H9 (cell line): ENCODE data around the gene REC114. TPM values are rescaled to one million over a fixed set of nuclear protein-coding genes. Genes with fewer than 3 reads are reported as not detected.

Experiments
- DNase-seq: peaks from one replicate; pipeline ENCODE4 v3.0.0-alpha.2; 2017
- H2AFZ ChIP-seq: one replicate; pipeline ENCODE4 v1.6.1; 2013; ENCODE audit warnings: mild to moderate bottlenecking, low read length, control low read depth, moderate library complexity
- H2AK5ac ChIP-seq: 2 replicates; pipeline ENCODE4 v1.6.1; 2013; ENCODE audit warnings: low read length, control low read depth, mixed read lengths; ENCODE audit not compliant: insufficient read length
- H2BK120ac ChIP-seq: one replicate; pipeline ENCODE4 v1.6.1; 2013; ENCODE audit warnings: low read depth, mild to moderate bottlenecking, low read length, control low read depth, inconsistent platforms; ENCODE audit not compliant: poor library complexity, severe bottlenecking
- H2BK12ac ChIP-seq: 2 replicates; pipeline ENCODE4 v1.6.1; 2013; ENCODE audit warnings: low read length, control low read depth, mixed read lengths, low read depth; ENCODE audit not compliant: insufficient read length
- H2BK15ac ChIP-seq: 2 replicates; pipeline ENCODE4 v1.6.1; 2013; ENCODE audit warnings: low read depth, low read length, control low read depth
- H2BK20ac ChIP-seq: one replicate; pipeline ENCODE4 v1.6.1; 2013; ENCODE audit warnings: low read depth, mild to moderate bottlenecking, low read length, control low read depth, inconsistent platforms; ENCODE audit not compliant: poor library complexity, severe bottlenecking
- H2BK5ac ChIP-seq: 2 replicates; pipeline ENCODE4 v1.6.1; 2013; ENCODE audit warnings: low read length, control low read depth, mixed read lengths; ENCODE audit not compliant: insufficient read length
- H3K14ac ChIP-seq: 2 replicates; pipeline ENCODE4 v1.6.1; 2013; ENCODE audit warnings: low read length, control low read depth; ENCODE audit not compliant: insufficient read depth
- H3K18ac ChIP-seq: 2 replicates; pipeline ENCODE4 v1.6.1; 2013; ENCODE audit warnings: low read depth, mild to moderate bottlenecking, mixed read lengths, low read length, control low read depth; ENCODE audit not compliant: insufficient read length
- H3K23ac ChIP-seq: 2 replicates; pipeline ENCODE4 v1.6.1; 2013; ENCODE audit warnings: low read length, control low read depth, mixed read lengths, low read depth; ENCODE audit not compliant: insufficient read length
- H3K23me2 ChIP-seq: 2 replicates; pipeline ENCODE4 v1.6.1; 2013; ENCODE audit warnings: low read depth, mild to moderate bottlenecking, mixed read lengths, low read length, control low read depth; ENCODE audit not compliant: insufficient read length, poor library complexity, severe bottlenecking
- H3K27ac ChIP-seq: 2 replicates; pipeline ENCODE4 v1.5.1; 2013; ENCODE audit warnings: low read length, control low read depth, mixed read lengths, low read depth; ENCODE audit not compliant: insufficient read length
- H3K27me3 ChIP-seq: 2 replicates; pipeline ENCODE4 v1.6.1; 2013; ENCODE audit warnings: low read length, control low read depth, inconsistent platforms; ENCODE audit not compliant: insufficient read depth
- H3K4ac ChIP-seq: 2 replicates; pipeline ENCODE4 v1.6.1; 2013; ENCODE audit warnings: low read depth, mild to moderate bottlenecking, control low read depth, inconsistent platforms, low read length, moderate library complexity
- H3K4me1 ChIP-seq: 2 replicates; pipeline ENCODE4 v1.6.1; 2013; ENCODE audit warnings: low read length, control low read depth, inconsistent platforms; ENCODE audit not compliant: insufficient read depth
- H3K4me2 ChIP-seq: 2 replicates; pipeline ENCODE4 v1.6.1; 2013; ENCODE audit warnings: low read length, control low read depth, mixed read lengths; ENCODE audit not compliant: insufficient read length, insufficient read depth
- H3K56ac ChIP-seq: 2 replicates; pipeline ENCODE4 v1.6.1; 2013; ENCODE audit warnings: low read depth, mild to moderate bottlenecking, mixed read lengths, low read length, control low read depth; ENCODE audit not compliant: insufficient read length
- H3K79me1 ChIP-seq: 2 replicates; pipeline ENCODE4 v1.6.1; 2013; ENCODE audit warnings: low read depth, mild to moderate bottlenecking, moderate library complexity, low read length, control low read depth, inconsistent platforms; ENCODE audit not compliant: insufficient read depth, poor library complexity, severe bottlenecking
- H3K79me2 ChIP-seq: 2 replicates; pipeline ENCODE4 v1.6.1; 2013; ENCODE audit warnings: low read length, control low read depth, inconsistent platforms; ENCODE audit not compliant: insufficient read depth
- H3K9ac ChIP-seq: 2 replicates; pipeline ENCODE4 v1.6.1; 2013; ENCODE audit warnings: low read length, control low read depth, mixed read lengths; ENCODE audit not compliant: insufficient read length; ENCODE audit errors: extremely low read depth
- H3K9me3 ChIP-seq: one replicate; pipeline ENCODE4 v1.6.1; 2013; ENCODE audit warnings: low read depth, low read length, inconsistent platforms; ENCODE audit not compliant: control insufficient read depth
- H3T11ph ChIP-seq: one replicate; pipeline ENCODE4 v1.6.1; 2013; ENCODE audit warnings: mild to moderate bottlenecking, low read length, control low read depth, inconsistent platforms
- H4K20me1 ChIP-seq: one replicate; pipeline ENCODE4 v1.6.1; 2013; ENCODE audit not compliant: control insufficient read depth, insufficient read length, insufficient read depth
- H4K5ac ChIP-seq: 2 replicates; pipeline ENCODE4 v1.6.1; 2013; ENCODE audit warnings: low read depth, mild to moderate bottlenecking, mixed read lengths, low read length, control low read depth; ENCODE audit not compliant: insufficient read length
- H4K8ac ChIP-seq: replicated peaks from 2 replicates; pipeline ENCODE4 v1.6.1; 2013; ENCODE audit warnings: low read length, control low read depth, mixed read lengths, low read depth; ENCODE audit not compliant: insufficient read length
- H4K91ac ChIP-seq: 2 replicates; pipeline ENCODE4 v1.6.1; 2013; ENCODE audit warnings: low read depth, mild to moderate bottlenecking, moderate library complexity, mixed read lengths, low read length, control low read depth; ENCODE audit not compliant: insufficient read length
- H3K27ac Mint-ChIP-seq, 3 experiments: 2 replicates in 2 of 3; 3 replicates in 1 of 3; pipeline ENCODE4 v1.8.0; 2020 to 2021; ENCODE audit warnings: mixed read lengths in 3 of 3, mild to moderate bottlenecking in 1 of 3, moderate library complexity in 1 of 3
- H3K27me3 Mint-ChIP-seq: 2 replicates; pipeline ENCODE4 v1.8.0; 2021; ENCODE audit warnings: low read depth, mild to moderate bottlenecking, moderate library complexity, mixed read lengths
- H3K36me3 Mint-ChIP-seq, 3 experiments: 2 replicates in 2 of 3; 3 replicates in 1 of 3; pipeline ENCODE4 v1.8.0; 2020 to 2021; ENCODE audit warnings: low read depth in 3 of 3, mixed read lengths in 3 of 3; ENCODE audit not compliant: insufficient read depth in 1 of 3
- H3K4me1 Mint-ChIP-seq, 2 experiments: 2 replicates each; pipeline ENCODE4 v1.8.0; 2020; ENCODE audit warnings: mixed read lengths in 2 of 2
- H3K4me3 Mint-ChIP-seq, 2 experiments: 2 replicates in 1 of 2; 3 replicates in 1 of 2; pipeline ENCODE4 v1.8.0; 2020 to 2021; ENCODE audit warnings: mild to moderate bottlenecking in 2 of 2, mixed read lengths in 2 of 2, moderate library complexity in 1 of 2
- H3K9me3 Mint-ChIP-seq, 2 experiments: 2 replicates in 1 of 2; 3 replicates in 1 of 2; pipeline ENCODE4 v1.8.0; 2020; ENCODE audit warnings: mild to moderate bottlenecking in 2 of 2, mixed read lengths in 2 of 2, moderate library complexity in 1 of 2
- WGBS: extraction: QIAGEN DNeasy Blood & Tissue Kit; methylation state at CpG from one replicate; pipeline ENCODE4 v1.1.7; 2013; ENCODE audit warnings: missing lambda C conversion rate, low lambda C conversion rate, mixed read lengths; ENCODE audit not compliant: insufficient read length; ENCODE audit errors: extremely low coverage; 5-methylcytosine and 5-hydroxymethylcytosine counted together
- total RNA-seq: library from RNA; stranded (reverse); gene quantifications from 2 replicates; pipeline ENCODE4 v1.2.1, GENCODE V29; 2021
- TF ChIP-seq, protein P1 (sequence below): fragments of 200-600 bp; sonication (generic); conservative IDR thresholded peaks from 3 replicates; pipeline ENCODE4 v1.8.0; 2021; ENCODE audit warnings: antibody characterized with exemption, mild to moderate bottlenecking

Gene REC114
- total RNA-seq, 1 experiment from 2014 or later: not detected

DNA sequence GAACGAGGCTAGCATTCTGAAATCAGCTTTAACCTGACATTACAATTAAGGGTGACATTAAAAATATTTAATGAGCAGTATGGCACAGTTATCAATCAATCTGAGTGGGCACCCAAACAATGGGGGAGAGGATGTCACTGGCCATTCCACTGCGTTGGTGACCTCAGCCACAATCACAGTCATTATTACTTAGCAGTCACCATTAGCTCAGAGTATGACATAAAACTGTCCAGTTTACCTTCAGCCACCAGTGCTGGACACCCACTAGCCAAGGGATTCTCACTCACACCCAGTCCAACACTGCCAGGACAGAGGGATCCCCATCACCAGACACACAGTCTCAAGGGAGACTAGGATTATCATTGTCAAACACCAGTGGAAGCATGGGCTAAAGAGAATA lies 17.5 kb upstream of the REC114 start:
- H3K4me1 Mint-ChIP-seq: peaks cover 5% of the 10 kb centered on the region in 2 experiments; a peak in 3 of 4 replicates
- H3K27me3 ChIP-seq: no peaks in the 10 kb centered on the region
- no peaks in the 10 kb centered on the region; the same call in 1 of the 2 replicates for H3K27me3 Mint-ChIP-seq
- no peaks in the 10 kb centered on the region for H3K9me3 ChIP-seq
- no peaks in the 10 kb centered on the region for H3K9me3 Mint-ChIP-seq
- no peak overlapping the region for H2AK5ac ChIP-seq
- H3K4me3 Mint-ChIP-seq: no peak overlapping the region
- H3K14ac ChIP-seq: no peak overlapping the region
- H2BK12ac ChIP-seq: no peak overlapping the region
- H3K56ac ChIP-seq: no peak overlapping the region
- H4K5ac ChIP-seq: no peak overlapping the region
- no peak overlapping the region for H3K18ac ChIP-seq
- peaks cover 3% of the 10 kb centered on the region; the same call in 1 of the 2 replicates for H3K4me1 ChIP-seq
- H3T11ph ChIP-seq: no peak overlapping the region
- DNase-seq: no peak
- WGBS: no CpG with 5 or more reads among the region's 2 CpGs
- H3K9ac ChIP-seq: no peak overlapping the region
- no peaks in the 10 kb centered on the region for H3K23me2 ChIP-seq
- H2BK15ac ChIP-seq: no peak overlapping the region
- H4K91ac ChIP-seq: no peak overlapping the region
- H3K23ac ChIP-seq: no peak overlapping the region
- TF ChIP-seq, protein P1, sequence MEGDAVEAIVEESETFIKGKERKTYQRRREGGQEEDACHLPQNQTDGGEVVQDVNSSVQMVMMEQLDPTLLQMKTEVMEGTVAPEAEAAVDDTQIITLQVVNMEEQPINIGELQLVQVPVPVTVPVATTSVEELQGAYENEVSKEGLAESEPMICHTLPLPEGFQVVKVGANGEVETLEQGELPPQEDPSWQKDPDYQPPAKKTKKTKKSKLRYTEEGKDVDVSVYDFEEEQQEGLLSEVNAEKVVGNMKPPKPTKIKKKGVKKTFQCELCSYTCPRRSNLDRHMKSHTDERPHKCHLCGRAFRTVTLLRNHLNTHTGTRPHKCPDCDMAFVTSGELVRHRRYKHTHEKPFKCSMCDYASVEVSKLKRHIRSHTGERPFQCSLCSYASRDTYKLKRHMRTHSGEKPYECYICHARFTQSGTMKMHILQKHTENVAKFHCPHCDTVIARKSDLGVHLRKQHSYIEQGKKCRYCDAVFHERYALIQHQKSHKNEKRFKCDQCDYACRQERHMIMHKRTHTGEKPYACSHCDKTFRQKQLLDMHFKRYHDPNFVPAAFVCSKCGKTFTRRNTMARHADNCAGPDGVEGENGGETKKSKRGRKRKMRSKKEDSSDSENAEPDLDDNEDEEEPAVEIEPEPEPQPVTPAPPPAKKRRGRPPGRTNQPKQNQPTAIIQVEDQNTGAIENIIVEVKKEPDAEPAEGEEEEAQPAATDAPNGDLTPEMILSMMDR: no peak
- no peak overlapping the region for H2BK120ac ChIP-seq
- no peaks in the 10 kb centered on the region for H3K79me2 ChIP-seq
- no peak overlapping the region for H2AFZ ChIP-seq
- H3K4me2 ChIP-seq: no peak overlapping the region
- no peak overlapping the region for H2BK20ac ChIP-seq
- H3K27ac Mint-ChIP-seq: no peak overlapping the region
- H3K27ac ChIP-seq: no peak overlapping the region
- no peak overlapping the region for H3K4ac ChIP-seq
- H4K20me1 ChIP-seq: no peaks in the 10 kb centered on the region
- H2BK5ac ChIP-seq: no peak overlapping the region
- H3K36me3 Mint-ChIP-seq: no peaks in the 10 kb centered on the region
- H3K79me1 ChIP-seq: no peaks in the 10 kb centered on the region
- H4K8ac ChIP-seq: no peak overlapping the region
